Activated T-helper 1 cell treated with anti-CD3 and anti-CD28 coated beads, Interleukin-12 subunit alpha, Interleukin-12 subunit beta, Interleukin-2, Interleukin-4 antibody, amounts not matched to agents 30 ng/mL and 10 ng/mL and 1 ng/mL, durations not matched to agents 14 hours and 24 hours and 36 hours (primary cell): ENCODE data around the gene MYT1. TPM values are rescaled to one million over a fixed set of nuclear protein-coding genes. Genes with fewer than 3 reads are reported as not detected.

ENCODE experiments used
- DNase-seq: peaks from one replicate; pipeline ENCODE4 v3.0.0; 2021; ENCODE audit warnings: low spot score
- H3K27ac Mint-ChIP-seq: one replicate; pipeline ENCODE4 v1.8.0; 2021; ENCODE audit warnings: mild to moderate bottlenecking, mixed read lengths
- H3K27me3 Mint-ChIP-seq: one replicate; pipeline ENCODE4 v1.8.0; 2022; ENCODE audit warnings: mild to moderate bottlenecking, moderate library complexity, mixed read lengths; ENCODE audit not compliant: insufficient read depth
- H3K36me3 Mint-ChIP-seq: one replicate; pipeline ENCODE4 v1.8.0; 2021; ENCODE audit warnings: low read depth, mixed read lengths
- H3K4me1 Mint-ChIP-seq: one replicate; pipeline ENCODE4 v1.8.0; 2021; ENCODE audit warnings: low read depth, mixed read lengths
- H3K4me3 Mint-ChIP-seq: one replicate; pipeline ENCODE4 v1.8.0; 2021; ENCODE audit warnings: mild to moderate bottlenecking, moderate library complexity, mixed read lengths
- H3K9me3 Mint-ChIP-seq: one replicate; pipeline ENCODE4 v1.8.0; 2021; ENCODE audit warnings: mixed read lengths
- intact Hi-C: fragments of 100-400 bp; cut with micrococcal nuclease; formaldehyde crosslinking; loops from one replicate; pipeline ENCODE4 v1.15.1; 2024
- total RNA-seq: library from RNA; stranded (reverse); gene quantifications from 2 replicates; pipeline ENCODE4 v1.2.3, GENCODE V29; 2022

Gene MYT1
- total RNA-seq, 1 donor from 2014 or later: not detected

GRCh38 chr20:64153861-64154589, 10.2 kb upstream of the MYT1 start:
- intact Hi-C loops: no loop called here
- Mint-ChIP-seq H3K9me3 (no peaks in the 10 kb centered on the region), H3K4me1 (no peaks in the 10 kb centered on the region), H3K4me3 (no peak overlapping the region), H3K36me3 (no peaks in the 10 kb centered on the region), H3K27me3 (no peaks in the 10 kb centered on the region), H3K27ac (no peak overlapping the region)
- DNase-seq: no peak

GRCh38 chr20:64154590-64155257, 9.5 kb upstream of the MYT1 start:
- no peaks in the 10 kb centered on the region for H3K27me3 Mint-ChIP-seq
- H3K9me3 Mint-ChIP-seq: no peaks in the 10 kb centered on the region
- no peak overlapping the region for H3K4me3 Mint-ChIP-seq
- no peak for DNase-seq
- H3K27ac Mint-ChIP-seq: no peak overlapping the region
- intact Hi-C loops: no loop called here
- no peaks in the 10 kb centered on the region for H3K4me1 Mint-ChIP-seq
- no peaks in the 10 kb centered on the region for H3K36me3 Mint-ChIP-seq

GRCh38 chr20:64155258-64156135, 8.8 kb upstream of the MYT1 start:
- Mint-ChIP-seq H3K9me3 (no peaks in the 10 kb centered on the region), H3K36me3 (no peaks in the 10 kb centered on the region), H3K4me1 (no peaks in the 10 kb centered on the region), H3K27me3 (peaks cover 2% of the 10 kb centered on the region), H3K27ac (no peak overlapping the region), H3K4me3 (no peak overlapping the region)
- intact Hi-C loops: no loop called here
- no peak for DNase-seq

GRCh38 chr20:64156136-64156885, 7.9 kb upstream of the MYT1 start:
- intact Hi-C loops: no loop called here
- no peaks in the 10 kb centered on the region for H3K9me3 Mint-ChIP-seq
- H3K27ac Mint-ChIP-seq: no peak overlapping the region
- H3K36me3 Mint-ChIP-seq: no peaks in the 10 kb centered on the region
- H3K4me3 Mint-ChIP-seq: no peak overlapping the region
- no peaks in the 10 kb centered on the region for H3K4me1 Mint-ChIP-seq
- DNase-seq: no peak
- H3K27me3 Mint-ChIP-seq: peaks cover 6% of the 10 kb centered on the region

GRCh38 chr20:64156886-64157875, 7.1 kb upstream of the MYT1 start:
- Mint-ChIP-seq H3K4me3 (no peak overlapping the region), H3K27ac (no peak overlapping the region), H3K36me3 (no peaks in the 10 kb centered on the region), H3K9me3 (no peaks in the 10 kb centered on the region), H3K4me1 (no peaks in the 10 kb centered on the region), H3K27me3 (peaks cover 15% of the 10 kb centered on the region)
- intact Hi-C loops: no loop called here
- DNase-seq: no peak

GRCh38 chr20:64157878-64158277, 6.4 kb upstream of the MYT1 start:
- intact Hi-C loops: no loop called here
- Mint-ChIP-seq H3K27ac (no peak overlapping the region), H3K27me3 (peaks cover 17% of the 10 kb centered on the region), H3K36me3 (no peaks in the 10 kb centered on the region), H3K4me1 (no peaks in the 10 kb centered on the region), H3K9me3 (no peaks in the 10 kb centered on the region), H3K4me3 (no peak overlapping the region)
- DNase-seq: no peak

GRCh38 chr20:64158346-64159285, 5.6 kb upstream of the MYT1 start:
- no peak for DNase-seq
- no peaks in the 10 kb centered on the region for H3K36me3 Mint-ChIP-seq
- intact Hi-C loops: no loop called here
- H3K4me3 Mint-ChIP-seq: no peak overlapping the region
- peaks cover 23% of the 10 kb centered on the region for H3K27me3 Mint-ChIP-seq
- no peaks in the 10 kb centered on the region for H3K4me1 Mint-ChIP-seq
- no peak overlapping the region for H3K27ac Mint-ChIP-seq
- H3K9me3 Mint-ChIP-seq: no peaks in the 10 kb centered on the region

GRCh38 chr20:64159286-64159680, 5.0 kb upstream of the MYT1 start:
- intact Hi-C loops: no loop called here
- H3K27me3 Mint-ChIP-seq: peaks cover 23% of the 10 kb centered on the region
- H3K4me1 Mint-ChIP-seq: no peaks in the 10 kb centered on the region
- DNase-seq: no peak
- H3K36me3 Mint-ChIP-seq: no peaks in the 10 kb centered on the region
- no peaks in the 10 kb centered on the region for H3K9me3 Mint-ChIP-seq
- no peak overlapping the region for H3K27ac Mint-ChIP-seq
- H3K4me3 Mint-ChIP-seq: no peak overlapping the region

GRCh38 chr20:64159711-64160110, 4.5 kb upstream of the MYT1 start:
- Mint-ChIP-seq H3K27me3 (peaks cover 23% of the 10 kb centered on the region), H3K4me1 (no peaks in the 10 kb centered on the region), H3K36me3 (no peaks in the 10 kb centered on the region), H3K27ac (no peak overlapping the region), H3K9me3 (no peaks in the 10 kb centered on the region), H3K4me3 (no peak overlapping the region)
- DNase-seq: no peak
- intact Hi-C loops: no loop called here

GRCh38 chr20:64160118-64160517, 4.1 kb upstream of the MYT1 start:
- intact Hi-C loops: no loop called here
- no peaks in the 10 kb centered on the region for H3K36me3 Mint-ChIP-seq
- no peaks in the 10 kb centered on the region for H3K4me1 Mint-ChIP-seq
- H3K27ac Mint-ChIP-seq: no peak overlapping the region
- peaks cover 23% of the 10 kb centered on the region for H3K27me3 Mint-ChIP-seq
- no peak for DNase-seq
- no peak overlapping the region for H3K4me3 Mint-ChIP-seq
- H3K9me3 Mint-ChIP-seq: no peaks in the 10 kb centered on the region
